H1 (cell line): ENCODE results near the gene BYSL. TPM values are rescaled to one million over a fixed set of nuclear protein-coding genes. Genes with fewer than 3 reads are reported as not detected.

ENCODE experiments used
- CTCF ChIA-PET: fragments of 300-600 bp; sonication (Branson Sonifier 250); formaldehyde crosslinking; loops from one replicate; lab custom pipeline; 2021; ENCODE audit not compliant: partially characterized antibody; lab: Charles Lee
- POLR2A ChIA-PET: fragments of 300-600 bp; sonication (Branson Sonifier 250); formaldehyde crosslinking; loops from one replicate; lab custom pipeline; 2021; ENCODE audit warnings: inconsistent platforms; ENCODE audit not compliant: partially characterized antibody; lab: Charles Lee
- DNase-seq, 2 experiments: peaks; one replicate each; pipeline versions ENCODE4 v3.0.0 to v3.0.0-alpha.2; 2010 to 2022; ENCODE audit warnings: low spot score in 2 of 2, low read depth in 1 of 2, mixed read lengths in 1 of 2
- FAIRE-seq: peaks from 2 replicates; lab custom pipeline; 2011; peaks lifted over from hg19 to GRCh38; lab: Jason Lieb, UNC
- H2AFZ ChIP-seq: 2 replicates; pipeline ENCODE4 v1.8.1; 2012; ENCODE audit warnings: low read length, inconsistent platforms
- H2AK5ac ChIP-seq: 2 replicates; pipeline ENCODE4 v1.6.1; 2013; ENCODE audit warnings: low read depth, low read length
- H2BK120ac ChIP-seq: replicated peaks from 2 replicates; pipeline ENCODE3; 2013; ENCODE audit warnings: low read depth, low read length, inconsistent platforms
- H2BK12ac ChIP-seq: 2 replicates; pipeline ENCODE4 v1.6.1; 2013; ENCODE audit warnings: low read depth, low read length
- H2BK15ac ChIP-seq: 2 replicates; pipeline ENCODE4 v1.6.1; 2013; ENCODE audit warnings: low read length
- H2BK20ac ChIP-seq: 2 replicates; pipeline ENCODE4 v1.6.1; 2013; ENCODE audit warnings: low read length
- H2BK5ac ChIP-seq: 2 replicates; pipeline ENCODE4 v1.6.1; 2013; ENCODE audit warnings: low read depth, low read length
- H3K14ac ChIP-seq: 2 replicates; pipeline ENCODE4 v1.6.1; 2013; ENCODE audit warnings: inconsistent platforms; ENCODE audit not compliant: insufficient read length
- H3K18ac ChIP-seq: 2 replicates; pipeline ENCODE4 v1.6.1; 2013; ENCODE audit warnings: low read length; ENCODE audit errors: extremely low read depth
- H3K23ac ChIP-seq: 2 replicates; pipeline ENCODE4 v1.6.1; 2013; ENCODE audit warnings: inconsistent platforms; ENCODE audit not compliant: insufficient read length
- H3K23me2 ChIP-seq: 2 replicates; pipeline ENCODE4 v1.6.1; 2013; ENCODE audit warnings: low read depth, low read length
- H3K27ac ChIP-seq: 2 replicates; pipeline ENCODE4 v1.6.1; 2011; ENCODE audit warnings: low read depth, low read length, inconsistent platforms
- H3K27me3 ChIP-seq, 4 experiments: replicated peaks in 1 of 4; 1 replicate in 1 of 4; 2 replicates in 3 of 4; pipeline versions ENCODE4 v1.6.1 to v1.8.1; 2011 to 2013; ENCODE audit warnings: low read length in 3 of 4, mild to moderate bottlenecking in 3 of 4, inconsistent platforms in 2 of 4, mixed read lengths in 2 of 4, moderate library complexity in 1 of 4; ENCODE audit not compliant: control insufficient read depth in 3 of 4, insufficient read depth in 3 of 4; ENCODE audit errors: extremely low read depth in 1 of 4
- H3K36me3 ChIP-seq, 4 experiments: 2 replicates each; pipeline versions ENCODE4 v1.6.1 to v1.8.1; 2011 to 2013; ENCODE audit warnings: mild to moderate bottlenecking in 4 of 4, low read length in 3 of 4, moderate library complexity in 2 of 4, control low read depth in 1 of 4, inconsistent platforms in 1 of 4; ENCODE audit not compliant: insufficient read depth in 4 of 4, control insufficient read depth in 2 of 4
- H3K4ac ChIP-seq: replicated peaks from 2 replicates; pipeline ENCODE3; 2013; ENCODE audit warnings: low read length, low read depth, mixed read lengths, inconsistent platforms; ENCODE audit not compliant: insufficient read length
- H3K4me1 ChIP-seq, 4 experiments: replicated peaks in 1 of 4; 1 replicate in 1 of 4; 2 replicates in 3 of 4; pipeline versions ENCODE4 v1.6.1 to v1.8.1; 2011 to 2013; ENCODE audit warnings: low read length in 3 of 4, inconsistent platforms in 2 of 4, mixed read lengths in 1 of 4; ENCODE audit not compliant: insufficient read depth in 4 of 4, control insufficient read depth in 3 of 4
- H3K4me2 ChIP-seq, 2 experiments: 2 replicates each; pipeline versions ENCODE4 v1.6.1 to v1.8.1; 2011 to 2013; ENCODE audit warnings: low read depth in 2 of 2, low read length in 2 of 2, control low read depth in 1 of 2, inconsistent platforms in 1 of 2, mild to moderate bottlenecking in 1 of 2; ENCODE audit not compliant: insufficient read depth in 1 of 2
- H3K4me3 ChIP-seq, 4 experiments: fragments of 200-600, 300-600 bp in 1 of 4; sonication (generic), shearing (Covaris generic), sonication (Bioruptor Twin) in 1 of 4; 2 replicates each; pipeline versions ENCODE4 v1.5.1 to v1.8.1; 2011 to 2016; ENCODE audit warnings: low read length in 4 of 4, low read depth in 3 of 4, control low read depth in 2 of 4, inconsistent platforms in 2 of 4, mild to moderate bottlenecking in 2 of 4, mixed read lengths in 1 of 4, moderate library complexity in 1 of 4; ENCODE audit not compliant: insufficient read depth in 2 of 4; ENCODE audit errors: extremely low read depth in 1 of 4
- H3K56ac ChIP-seq: replicated peaks from 2 replicates; pipeline ENCODE3; 2013; ENCODE audit warnings: low read depth, mild to moderate bottlenecking, mixed read lengths, low read length, inconsistent platforms; ENCODE audit not compliant: insufficient read length
- H3K79me1 ChIP-seq: 2 replicates; pipeline ENCODE4 v1.6.1; 2013; ENCODE audit warnings: low read depth, low read length, control low read depth
- H3K79me2 ChIP-seq, 2 experiments: 2 replicates each; pipeline versions ENCODE4 v1.6.1 to v1.8.1; 2012 to 2013; ENCODE audit warnings: low read length in 2 of 2, mild to moderate bottlenecking in 2 of 2, inconsistent platforms in 1 of 2; ENCODE audit not compliant: insufficient read depth in 2 of 2, control insufficient read depth in 1 of 2
- H3K9ac ChIP-seq, 4 experiments: replicated peaks in 1 of 4; 1 replicate in 1 of 4; 2 replicates in 3 of 4; pipeline versions ENCODE4 v1.6.1 to v1.8.1; 2011 to 2013; ENCODE audit warnings: low read depth in 3 of 4, low read length in 3 of 4, control low read depth in 2 of 4, mild to moderate bottlenecking in 2 of 4, moderate library complexity in 2 of 4, inconsistent platforms in 1 of 4; ENCODE audit errors: extremely low read depth in 1 of 4
- H3K9me3 ChIP-seq, 2 experiments: 2 replicates each; pipeline versions ENCODE4 v1.6.1 to v1.8.1; 2012 to 2013; ENCODE audit warnings: mild to moderate bottlenecking in 2 of 2, moderate library complexity in 2 of 2, control low read depth in 1 of 2, inconsistent platforms in 1 of 2, low read depth in 1 of 2, low read length in 1 of 2, mixed read lengths in 1 of 2; ENCODE audit not compliant: insufficient read depth in 2 of 2
- H4K20me1 ChIP-seq, 2 experiments: replicated peaks in 1 of 2; 2 replicates each; pipeline versions ENCODE3 to v1.8.1; 2011 to 2013; ENCODE audit warnings: inconsistent platforms in 2 of 2, low read length in 2 of 2, mild to moderate bottlenecking in 1 of 2; ENCODE audit not compliant: insufficient read depth in 2 of 2, control insufficient read depth in 1 of 2
- H4K5ac ChIP-seq: 2 replicates; pipeline ENCODE4 v1.6.1; 2013; ENCODE audit warnings: low read length, low read depth, mixed read lengths, inconsistent platforms; ENCODE audit not compliant: insufficient read length
- H4K8ac ChIP-seq: 2 replicates; pipeline ENCODE4 v1.8.0; 2013; ENCODE audit warnings: mild to moderate bottlenecking, moderate library complexity, low read length, inconsistent platforms; ENCODE audit not compliant: insufficient read depth; ENCODE audit errors: extremely low read depth
- H4K91ac ChIP-seq: replicated peaks from 2 replicates; pipeline ENCODE3; 2013; ENCODE audit warnings: low read length, mixed read lengths, inconsistent platforms; ENCODE audit not compliant: insufficient read length
- POLR2A ChIP-seq, 2 experiments: IDR thresholded peaks; 1 replicate in 1 of 2; 2 replicates in 1 of 2; pipeline ENCODE4 v1.6.1; 2011; ENCODE audit warnings: low read depth in 2 of 2, low read length in 2 of 2, mild to moderate bottlenecking in 2 of 2; ENCODE audit errors: control extremely low read depth in 1 of 2
- RXRA ChIP-seq: IDR thresholded peaks from 2 replicates; pipeline ENCODE4 v1.6.1; 2011; ENCODE audit warnings: low read depth, mild to moderate bottlenecking, low read length, moderate library complexity; ENCODE audit not compliant: insufficient read depth
- WGBS, 2 experiments: shearing (Covaris generic) in 1 of 2; methylation state at CpG; one replicate each; pipeline versions ENCODE4 v1.1.6 to v1.1.7; 2013 to 2015; ENCODE audit warnings: low lambda C conversion rate in 2 of 2, mixed read lengths in 2 of 2, inconsistent platforms in 1 of 2, low coverage in 1 of 2, missing lambda C conversion rate in 1 of 2; ENCODE audit not compliant: insufficient replicate concordance in 2 of 2, insufficient coverage in 1 of 2, insufficient read length in 1 of 2; ENCODE audit errors: extremely low coverage in 1 of 2, missing lambda C conversion rate in 1 of 2; 5-methylcytosine and 5-hydroxymethylcytosine counted together
- polyA plus RNA-seq, 7 experiments: library from polyadenylated mRNA; depleted of rRNA in 3 of 7; stranded (reverse) in 5 of 7; unstranded in 2 of 7; fragments of >200 nt in 5 of 7; fragments of 200-250 nt in 2 of 7; gene quantifications; 1 replicate in 5 of 7; 2 replicates in 1 of 7; 4 replicates in 1 of 7; pipeline versions ENCODE4 v1.2.1 to v1.2.3, GENCODE V29; 2011 to 2013; ENCODE audit warnings: missing spikeins in 2 of 7, mixed read lengths in 2 of 7
- total RNA-seq: library from RNA; stranded (reverse); fragmentation: NEBNext Ultra II Directional; extraction: Animal tissue kit (Norgen Biotek cat#: 25700); gene quantifications from 2 replicates; pipeline ENCODE4 v1.2.1, GENCODE V29; 2021

BYSL gene
- total and polyA plus RNA-seq, 2 of the 8 experiments (the other 6 are each of a cell fraction or from before 2014, with no cell fraction given), result 37.3 to 49.2 TPM

DNA sequence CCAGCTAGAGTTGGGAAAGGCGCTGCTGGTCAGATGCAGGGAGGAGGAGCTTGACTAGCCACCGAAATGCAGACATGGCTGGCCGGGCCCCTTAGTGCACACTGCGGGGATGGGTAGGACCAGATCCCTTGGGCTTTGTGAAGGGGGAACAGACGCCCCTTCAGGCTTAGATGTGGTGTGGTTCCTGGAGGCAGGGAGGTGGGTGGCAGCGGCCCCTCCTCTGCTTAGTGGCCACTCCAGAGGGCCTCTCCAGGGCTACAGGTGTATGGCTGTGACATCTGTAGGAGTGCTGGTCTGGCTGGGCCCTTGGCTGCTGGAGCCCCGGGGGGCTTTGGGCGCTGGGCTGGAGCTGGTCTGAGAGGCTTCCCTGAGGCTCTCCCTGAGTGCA is 14.4 kb downstream of the BYSL start:
- H3K4ac ChIP-seq, result no peak overlapping the region
- H3K4me1 ChIP-seq, result peaks cover 6 to 25% (median 21%) of the 10 kb centered on the region in 4 experiments
- H3K23me2 ChIP-seq, result peaks cover 7% of the 10 kb centered on the region
- DNase-seq (peak in 1 of 2 experiments; percentile 53), FAIRE-seq (no peak)
- no peak overlapping the region for H4K5ac ChIP-seq
- TF ChIP-seq RXRA (no peak), POLR2A (IDR thresholded peaks at IDR 0.05; ENCODE audit: control extremely low read depth in 1 of 2, low read depth in 2 of 2, low read length in 2 of 2) (0 out of 3 replicates have a peak, but pooled peaks of 1 of the 2 experiments have one; percentile 1)
- TF ChIP-seq, all 59 proteins: peak for 1
- Histone ChIP-seq H3K4me2 (no peak overlapping the region), H3K14ac (no peak overlapping the region), H2BK15ac (no peak overlapping the region), H3K79me2 (peaks cover 0 to 10% of the 10 kb centered on the region in 2 experiments; a peak in 1 of 4 replicates), H3K9ac (no peak overlapping the region), H4K91ac (no peak overlapping the region), H3K18ac (no peak overlapping the region), H2BK12ac (no peak overlapping the region), H4K20me1 (peaks cover 2 to 6% of the 10 kb centered on the region in 2 experiments), H2BK20ac (no peak overlapping the region), H3K56ac (no peak overlapping the region), H2AFZ (no peak overlapping the region), H3K79me1 (peaks cover 2% of the 10 kb centered on the region), H3K36me3 (peaks cover 26 to 49% (median 40%) of the 10 kb centered on the region in 4 experiments), H2AK5ac (no peak overlapping the region), H3K23ac (no peak overlapping the region), H3K27ac (no peak overlapping the region), H2BK5ac (no peak overlapping the region), H3K27me3 (no peaks in the 10 kb centered on the region), H4K8ac (no peak overlapping the region), H2BK120ac (no peak overlapping the region), H3K4me3 (no peak overlapping the region), H3K9me3 (no peaks in the 10 kb centered on the region)
- WGBS, 2 experiments, result 85% methylated on average over 8 of the region's 8 CpGs; no CpG with 5 or more reads in 1 of the 2 experiments
- POLR2A ChIA-PET, result interaction anchor here (0.6 to 16.6 kb wide), 9 partner anchors 9 to 148 kb away, joined by 3 to 235 read pairs (median 6); partner anchors contain the start of genes BYSL, MED20, TAF8 and TOMM6
- CTCF ChIA-PET, result interaction anchor here (0.7 to 13.7 kb wide), 35 partner anchors 9 to 483 kb away, joined by 3 to 219 read pairs (median 4); partner anchors contain the start of genes BYSL and MED20
